ENCODE data around the gene SLC26A4.
A peak's percentile ranks its signal among the peaks of the same experiment; 100 is the strongest.
"Not testable (repeated sequence)": the region's sequence is repeated elsewhere in the genome, so short reads cannot be mapped to it uniquely, and the experiment has no call there.

The SLC26A4 gene

GRCh38 chr7:107639070-107639469, 21.6 kb upstream of the SLC26A4 start:
- H3K36me3 Mint-ChIP-seq (ENCODE audit: low read depth): peaks cover 16% of the 10 kb centered on the region
- peaks cover 39% of the 10 kb centered on the region for H3K4me1 Mint-ChIP-seq (ENCODE audit: low read depth)
- peak overlapping the region; percentile 8 for H3K27ac Mint-ChIP-seq
- not testable (repeated sequence) for H3K4me3 Mint-ChIP-seq; H3K27me3 Mint-ChIP-seq (ENCODE audit: low read depth); DNase-seq (ENCODE audit: low spot score); H3K9me3 Mint-ChIP-seq

- H3K36me3 Mint-ChIP-seq (ENCODE audit: low read depth): peaks cover 16% of the 10 kb centered on the region
- H3K27ac Mint-ChIP-seq: no peak overlapping the region
- no peak overlapping the region for H3K4me3 Mint-ChIP-seq
- peaks cover 15% of the 10 kb centered on the region for H3K9me3 Mint-ChIP-seq
- peaks cover 33% of the 10 kb centered on the region for H3K4me1 Mint-ChIP-seq (ENCODE audit: low read depth)
- no peak for DNase-seq (ENCODE audit: low spot score)
- H3K27me3 Mint-ChIP-seq (ENCODE audit: low read depth): no peaks in the 10 kb centered on the region
Observed at GRCh38 chr7:107641676-107642075, 19.0 kb upstream of the SLC26A4 start.

GRCh38 chr7:107642501-107642900, 18.1 kb upstream of the SLC26A4 start:
- Mint-ChIP-seq H3K9me3 (peaks cover 15% of the 10 kb centered on the region), H3K27me3 (ENCODE audit: low read depth) (no peaks in the 10 kb centered on the region), H3K4me1 (ENCODE audit: low read depth) (peaks cover 33% of the 10 kb centered on the region), H3K4me3 (no peak overlapping the region), H3K36me3 (ENCODE audit: low read depth) (peaks cover 16% of the 10 kb centered on the region), H3K27ac (no peak overlapping the region)
- no peak for DNase-seq (ENCODE audit: low spot score)

- Mint-ChIP-seq H3K36me3 (ENCODE audit: low read depth) (peaks cover 10% of the 10 kb centered on the region), H3K27me3 (ENCODE audit: low read depth) (no peaks in the 10 kb centered on the region), H3K9me3 (peaks cover 9% of the 10 kb centered on the region), H3K27ac (no peak overlapping the region), H3K4me3 (no peak overlapping the region), H3K4me1 (ENCODE audit: low read depth) (peaks cover 26% of the 10 kb centered on the region)
- DNase-seq (ENCODE audit: low spot score): no peak
Observed at GRCh38 chr7:107643407-107643806, 17.2 kb upstream of the SLC26A4 start.

GRCh38 chr7:107643938-107644308, 16.7 kb upstream of the SLC26A4 start:
- H3K27ac Mint-ChIP-seq: peak overlapping the region; percentile 22

GRCh38 chr7:107644309-107644974, 16.2 kb upstream of the SLC26A4 start:
- peaks cover under 1% of the 10 kb centered on the region for H3K27me3 Mint-ChIP-seq (ENCODE audit: low read depth)
- peaks cover 17% of the 10 kb centered on the region for H3K4me1 Mint-ChIP-seq (ENCODE audit: low read depth)
- peak overlapping the region; percentile 2 for H3K4me3 Mint-ChIP-seq
- H3K27ac Mint-ChIP-seq: peak overlapping the region; percentile 22
- no peak for DNase-seq (ENCODE audit: low spot score)
- H3K9me3 Mint-ChIP-seq: peaks cover 8% of the 10 kb centered on the region
- H3K36me3 Mint-ChIP-seq (ENCODE audit: low read depth): peaks cover 8% of the 10 kb centered on the region

More at GRCh38 chr7:107643938-107644308, 16.7 kb upstream of the SLC26A4 start:
- no peaks in the 10 kb centered on the region for H3K27me3 Mint-ChIP-seq (ENCODE audit: low read depth)
- H3K9me3 Mint-ChIP-seq: peaks cover 8% of the 10 kb centered on the region
- no peak for DNase-seq (ENCODE audit: low spot score)
- H3K4me1 Mint-ChIP-seq (ENCODE audit: low read depth): peaks cover 21% of the 10 kb centered on the region
- peaks cover 8% of the 10 kb centered on the region for H3K36me3 Mint-ChIP-seq (ENCODE audit: low read depth)
- peak overlapping the region; percentile 2 for H3K4me3 Mint-ChIP-seq

GRCh38 chr7:107652642-107653041, 8.0 kb upstream of the SLC26A4 start:
- Mint-ChIP-seq H3K27me3 (ENCODE audit: low read depth) (peaks cover 5% of the 10 kb centered on the region), H3K4me3 (no peak overlapping the region), H3K27ac (no peak overlapping the region), H3K4me1 (ENCODE audit: low read depth) (peaks cover 18% of the 10 kb centered on the region), H3K9me3 (peaks cover 4% of the 10 kb centered on the region), H3K36me3 (ENCODE audit: low read depth) (no peaks in the 10 kb centered on the region)
- DNase-seq (ENCODE audit: low spot score): no peak

- Mint-ChIP-seq H3K27me3 (ENCODE audit: low read depth) (no peaks in the 10 kb centered on the region), H3K4me1 (ENCODE audit: low read depth) (peaks cover 54% of the 10 kb centered on the region)
Observed at GRCh38 chr7:107658467-107658866, 2.2 kb upstream of the SLC26A4 start.

GRCh38 chr7:107659666-107660065, 962 bp upstream of the SLC26A4 start:
- Mint-ChIP-seq H3K27ac (peak overlapping the region; percentile 85), H3K27me3 (ENCODE audit: low read depth) (no peaks in the 10 kb centered on the region), H3K4me1 (ENCODE audit: low read depth) (peaks cover 48% of the 10 kb centered on the region), H3K36me3 (ENCODE audit: low read depth) (peaks cover under 1% of the 10 kb centered on the region), H3K9me3 (no peaks in the 10 kb centered on the region), H3K4me3 (peak overlapping the region; percentile 93)
- DNase-seq (ENCODE audit: low spot score): peak; percentile 74

More at GRCh38 chr7:107658467-107658866, 2.2 kb upstream of the SLC26A4 start:
- Mint-ChIP-seq H3K27ac (peak overlapping the region; percentile 55), H3K36me3 (ENCODE audit: low read depth) (no peaks in the 10 kb centered on the region), H3K9me3 (no peaks in the 10 kb centered on the region), H3K4me3 (no peak overlapping the region)
- no peak for DNase-seq (ENCODE audit: low spot score)

GRCh38 chr7:107661081-107661864, 645 bp downstream of the SLC26A4 start:
- Mint-ChIP-seq H3K27me3 (ENCODE audit: low read depth) (no peaks in the 10 kb centered on the region), H3K4me3 (peak overlapping the region; percentile 93), H3K27ac (peak overlapping the region; percentile 77), H3K9me3 (no peaks in the 10 kb centered on the region), H3K36me3 (ENCODE audit: low read depth) (peaks cover 3% of the 10 kb centered on the region), H3K4me1 (ENCODE audit: low read depth) (peaks cover 37% of the 10 kb centered on the region)
- DNase-seq (ENCODE audit: low spot score): peak; percentile 51

GRCh38 chr7:107661865-107662379, 1.3 kb downstream of the SLC26A4 start:
- Mint-ChIP-seq H3K4me1 (ENCODE audit: low read depth) (peaks cover 37% of the 10 kb centered on the region), H3K36me3 (ENCODE audit: low read depth) (peaks cover 3% of the 10 kb centered on the region), H3K27me3 (ENCODE audit: low read depth) (no peaks in the 10 kb centered on the region), H3K27ac (no peak overlapping the region), H3K4me3 (peak overlapping the region; percentile 93), H3K9me3 (no peaks in the 10 kb centered on the region)
- DNase-seq (ENCODE audit: low spot score): no peak

- Mint-ChIP-seq H3K4me1 (ENCODE audit: low read depth) (peaks cover 33% of the 10 kb centered on the region), H3K9me3 (no peaks in the 10 kb centered on the region), H3K27me3 (ENCODE audit: low read depth) (no peaks in the 10 kb centered on the region), H3K4me3 (no peak overlapping the region), H3K36me3 (ENCODE audit: low read depth) (peaks cover 3% of the 10 kb centered on the region), H3K27ac (no peak overlapping the region)
- DNase-seq (ENCODE audit: low spot score): no peak
Observed at GRCh38 chr7:107663196-107663595, 2.6 kb downstream of the SLC26A4 start.

GRCh38 chr7:107666790-107667189, 6.2 kb downstream of the SLC26A4 start:
- H3K4me3 Mint-ChIP-seq: no peak overlapping the region
- DNase-seq (ENCODE audit: low spot score): no peak

GRCh38 chr7:107667341-107667740, 6.7 kb downstream of the SLC26A4 start:
- peaks cover 8% of the 10 kb centered on the region for H3K4me1 Mint-ChIP-seq (ENCODE audit: low read depth)
- H3K27ac Mint-ChIP-seq: no peak overlapping the region
- H3K36me3 Mint-ChIP-seq (ENCODE audit: low read depth): peaks cover 3% of the 10 kb centered on the region
- DNase-seq (ENCODE audit: low spot score): no peak
- H3K4me3 Mint-ChIP-seq: no peak overlapping the region
- H3K27me3 Mint-ChIP-seq (ENCODE audit: low read depth): no peaks in the 10 kb centered on the region
- H3K9me3 Mint-ChIP-seq: no peaks in the 10 kb centered on the region

More at GRCh38 chr7:107666790-107667189, 6.2 kb downstream of the SLC26A4 start:
- Mint-ChIP-seq H3K36me3 (ENCODE audit: low read depth) (peaks cover 3% of the 10 kb centered on the region), H3K27me3 (ENCODE audit: low read depth) (no peaks in the 10 kb centered on the region), H3K9me3 (no peaks in the 10 kb centered on the region), H3K4me1 (ENCODE audit: low read depth) (peaks cover 13% of the 10 kb centered on the region), H3K27ac (no peak overlapping the region)
